ENCODE measurements around the gene SAPCD1.

SAPCD1 gene

DNA sequence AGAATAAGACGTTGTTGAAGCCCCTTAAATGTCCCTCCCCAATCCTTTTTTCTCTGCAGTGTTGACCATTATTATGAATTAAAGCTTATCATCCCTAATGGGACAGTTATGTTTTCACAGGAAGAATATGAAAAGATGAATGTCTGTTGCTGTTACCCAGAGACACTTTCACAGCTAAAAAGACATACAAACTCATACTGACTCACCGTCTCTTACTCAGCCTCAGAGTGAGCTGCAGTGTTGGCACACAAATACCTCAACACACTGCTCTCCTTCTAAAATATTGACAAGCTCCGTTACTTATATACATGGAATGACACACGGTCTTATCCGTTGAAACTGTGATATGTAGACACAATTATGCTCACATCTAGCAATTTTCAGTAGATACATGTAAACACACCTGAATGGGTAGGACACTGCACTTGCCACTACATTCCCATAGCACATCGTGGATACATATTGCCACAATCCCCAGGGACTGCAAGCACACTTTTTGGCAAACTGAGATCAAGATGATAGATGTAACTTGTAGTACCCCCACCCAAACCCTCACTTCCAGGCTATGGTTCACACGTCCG, 9.6 kb upstream of the SAPCD1 start:
- in situ Hi-C loops (cut with MboI; ENCODE audit: low pct_unique_long_range_greater_than_20kb, low sequenced_read_pairs, unreplicated experiment) = no loop called here
- TF ChIP-seq, protein P1, sequence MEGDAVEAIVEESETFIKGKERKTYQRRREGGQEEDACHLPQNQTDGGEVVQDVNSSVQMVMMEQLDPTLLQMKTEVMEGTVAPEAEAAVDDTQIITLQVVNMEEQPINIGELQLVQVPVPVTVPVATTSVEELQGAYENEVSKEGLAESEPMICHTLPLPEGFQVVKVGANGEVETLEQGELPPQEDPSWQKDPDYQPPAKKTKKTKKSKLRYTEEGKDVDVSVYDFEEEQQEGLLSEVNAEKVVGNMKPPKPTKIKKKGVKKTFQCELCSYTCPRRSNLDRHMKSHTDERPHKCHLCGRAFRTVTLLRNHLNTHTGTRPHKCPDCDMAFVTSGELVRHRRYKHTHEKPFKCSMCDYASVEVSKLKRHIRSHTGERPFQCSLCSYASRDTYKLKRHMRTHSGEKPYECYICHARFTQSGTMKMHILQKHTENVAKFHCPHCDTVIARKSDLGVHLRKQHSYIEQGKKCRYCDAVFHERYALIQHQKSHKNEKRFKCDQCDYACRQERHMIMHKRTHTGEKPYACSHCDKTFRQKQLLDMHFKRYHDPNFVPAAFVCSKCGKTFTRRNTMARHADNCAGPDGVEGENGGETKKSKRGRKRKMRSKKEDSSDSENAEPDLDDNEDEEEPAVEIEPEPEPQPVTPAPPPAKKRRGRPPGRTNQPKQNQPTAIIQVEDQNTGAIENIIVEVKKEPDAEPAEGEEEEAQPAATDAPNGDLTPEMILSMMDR (IDR thresholded peaks at IDR 0.05; ENCODE audit: extremely low read depth, insufficient read depth, missing control alignments) = no peak
- DNase-seq (ENCODE audit: low spot score) = no peak

DNA sequence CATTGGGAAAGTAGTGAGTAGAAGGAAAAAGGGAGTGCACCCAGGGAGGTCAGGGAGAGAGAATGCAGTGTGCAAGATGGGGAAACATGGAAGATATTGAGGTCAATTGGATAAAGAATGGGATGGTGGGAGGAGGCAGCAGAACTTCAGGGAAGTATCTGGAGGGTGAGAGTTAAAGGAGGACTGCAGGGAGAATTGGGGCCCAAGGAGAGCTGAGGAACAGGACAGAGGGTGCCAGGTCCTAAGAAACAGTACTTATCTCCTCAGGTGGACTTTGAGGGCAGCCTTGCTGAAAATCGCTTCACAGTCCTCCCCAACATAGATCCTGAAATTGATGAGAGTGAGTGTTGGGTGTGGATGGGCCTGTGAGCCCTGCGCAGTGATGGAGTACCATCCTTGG, 4.2 kb upstream of the SAPCD1 start:
- in situ Hi-C loops (cut with MboI; ENCODE audit: low pct_unique_long_range_greater_than_20kb, low sequenced_read_pairs, unreplicated experiment) = no loop called here
- TF ChIP-seq, protein P1 (IDR thresholded peaks at IDR 0.05; ENCODE audit: extremely low read depth, insufficient read depth, missing control alignments) = no peak
- DNase-seq (ENCODE audit: low spot score) = no peak

DNA sequence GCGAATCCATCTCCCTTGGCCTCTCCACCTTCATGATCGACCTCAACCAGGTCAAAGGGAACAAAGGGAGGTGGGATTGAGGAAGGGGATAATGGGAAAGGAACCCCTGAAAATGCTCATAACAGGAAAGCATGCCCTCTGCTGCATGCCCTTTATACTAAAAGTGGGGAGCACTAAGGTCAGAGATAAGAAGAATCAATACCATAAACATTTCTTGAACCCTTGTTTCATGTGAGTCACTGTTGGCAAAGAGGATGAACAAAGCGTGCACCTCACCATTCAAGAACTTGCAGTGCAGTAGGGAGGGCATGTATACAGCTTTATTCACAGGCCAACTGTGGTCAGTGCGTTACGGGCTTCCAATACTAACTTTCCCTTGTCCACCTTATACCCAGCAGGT, 1.7 kb upstream of the SAPCD1 start:
- in situ Hi-C loops (cut with MboI; ENCODE audit: low pct_unique_long_range_greater_than_20kb, low sequenced_read_pairs, unreplicated experiment) = no loop called here
- DNase-seq (ENCODE audit: low spot score) = no peak
- TF ChIP-seq, protein P1 (IDR thresholded peaks at IDR 0.05; ENCODE audit: extremely low read depth, insufficient read depth, missing control alignments) = no peak

DNA sequence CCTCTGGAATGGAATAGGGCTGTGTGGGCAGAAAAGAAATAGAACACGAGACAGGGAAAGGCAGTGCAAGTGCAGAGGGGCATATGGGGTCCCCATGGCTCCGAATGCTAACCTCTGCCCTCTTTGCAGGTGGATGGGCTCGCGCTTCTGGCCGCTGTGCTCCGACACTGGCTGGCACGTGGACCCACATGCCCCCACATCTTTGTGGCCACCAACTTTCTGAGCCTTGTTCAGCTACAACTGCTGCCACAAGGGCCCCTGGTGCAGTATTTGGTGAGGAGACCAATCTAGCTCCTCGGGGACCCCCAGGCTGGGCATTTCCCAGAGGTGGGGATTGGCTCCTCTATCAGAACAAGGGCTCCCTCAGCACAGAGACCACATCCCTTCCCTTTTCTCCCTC, 1.1 kb upstream of the SAPCD1 start:
- DNase-seq (ENCODE audit: low spot score) = no peak
- in situ Hi-C loops (cut with MboI; ENCODE audit: low pct_unique_long_range_greater_than_20kb, low sequenced_read_pairs, unreplicated experiment) = no loop called here
- TF ChIP-seq, protein P1 (IDR thresholded peaks at IDR 0.05; ENCODE audit: extremely low read depth, insufficient read depth, missing control alignments) = no peak

DNA sequence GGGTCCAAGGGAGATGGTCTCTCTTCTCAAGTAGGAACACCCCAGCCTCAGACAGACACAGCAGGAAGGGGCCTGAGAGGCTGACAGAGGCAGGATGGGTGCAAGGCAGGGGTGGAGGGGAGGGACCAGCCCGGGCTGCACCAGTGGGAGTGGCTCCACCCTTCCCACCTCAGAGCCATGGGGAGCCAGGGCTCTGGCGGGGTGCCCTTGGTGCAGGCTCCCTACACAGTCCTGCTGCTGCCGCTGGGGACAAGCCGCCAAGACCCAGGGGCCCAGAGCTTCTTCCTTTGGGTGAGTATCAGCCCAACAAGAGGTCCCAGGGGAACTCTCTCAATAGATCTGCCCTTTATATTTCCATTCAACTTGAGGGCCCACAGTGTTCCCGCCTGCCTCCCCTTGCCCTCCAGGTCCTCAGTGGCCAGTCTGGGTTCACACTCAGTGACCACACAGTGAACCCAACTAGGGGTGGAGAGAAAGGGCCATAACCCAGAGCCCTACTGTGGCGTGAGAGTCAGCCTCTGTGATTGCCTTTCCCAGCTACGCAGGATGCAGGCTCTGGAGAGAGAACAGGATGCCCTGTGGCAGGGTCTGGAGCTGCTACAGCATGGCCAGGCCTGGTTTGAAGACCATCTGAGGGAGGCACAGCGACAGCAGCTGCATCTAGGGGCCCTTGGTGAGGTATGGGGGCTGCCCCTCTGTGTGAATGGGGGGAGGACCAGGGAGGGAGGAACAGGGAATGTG, 592 bp downstream of the SAPCD1 start:
- TF ChIP-seq, protein P1 (IDR thresholded peaks at IDR 0.05; ENCODE audit: extremely low read depth, insufficient read depth, missing control alignments) = no peak
- in situ Hi-C loops (cut with MboI; ENCODE audit: low pct_unique_long_range_greater_than_20kb, low sequenced_read_pairs, unreplicated experiment) = no loop called here
- no peak for DNase-seq (ENCODE audit: low spot score)

DNA sequence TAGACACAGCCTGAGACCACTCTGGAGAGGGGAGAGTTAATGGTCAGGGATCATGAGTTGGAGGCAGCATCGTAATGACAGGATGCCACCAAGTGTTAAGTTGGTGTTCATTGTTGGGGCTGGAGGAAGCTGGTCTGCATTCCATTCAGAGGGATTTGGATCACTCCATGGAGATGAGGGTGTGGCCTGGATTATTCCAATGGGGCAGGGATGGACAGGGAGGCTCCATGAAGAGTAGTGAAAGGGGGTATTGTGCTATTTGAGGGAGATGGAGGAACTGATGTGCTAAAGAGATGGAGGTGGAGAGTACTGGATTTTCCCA, 1.1 kb downstream of the SAPCD1 start:
- no peak for DNase-seq (ENCODE audit: low spot score)
- in situ Hi-C loops (cut with MboI; ENCODE audit: low pct_unique_long_range_greater_than_20kb, low sequenced_read_pairs, unreplicated experiment) = no loop called here
- TF ChIP-seq, protein P1 (IDR thresholded peaks at IDR 0.05; ENCODE audit: extremely low read depth, insufficient read depth, missing control alignments) = no peak
